GM12878 (cell line): Measurements from ENCODE around the gene RCOR2. TPM values are rescaled to one million over a fixed set of nuclear protein-coding genes. Genes with fewer than 3 reads are reported as not detected.

Experiments used
- ATAC-seq: fragments of 200-7000 bp; cut with Tn5 transposase; 3 replicates; pipeline ENCODE4 v1.9.1; 2020; ENCODE audit warnings: mild to moderate bottlenecking, moderate library complexity
- BruUV-seq: library from RNA; stranded (reverse); fragments of 400-500 nt; replicated peaks from 2 replicates; lab custom pipeline; 2021; lab: Mats Ljungman, UMichigan
- CTCF ChIA-PET: fragments of 300-600 bp; sonication (Branson Sonifier 250); formaldehyde crosslinking; extraction: SDS; loops from one replicate; lab custom pipeline; 2021; ENCODE audit warnings: inconsistent platforms; lab: Yijun Ruan, JAX
- POLR2A ChIA-PET: fragments of 350-600 bp; formaldehyde crosslinking; extraction: SDS; loops from one replicate; lab custom pipeline; 2021; ENCODE audit warnings: inconsistent platforms; lab: Charles Lee
- RAD21 ChIA-PET: fragments of 300-600 bp; sonication (Branson Sonifier 250); formaldehyde crosslinking; loops from one replicate; lab custom pipeline; 2023; ENCODE audit warnings: antibody characterized with exemption; ENCODE audit not compliant: unreplicated experiment; lab: Charles Lee
- SMC1A ChIA-PET: fragments of 300-600 bp; sonication (Branson Sonifier 250); formaldehyde crosslinking; loops from one replicate; lab custom pipeline; 2023; ENCODE audit not compliant: unreplicated experiment, uncharacterized antibody; lab: Charles Lee
- DNase-seq: peaks from one replicate; pipeline ENCODE4 v3.0.0-alpha.2; 2011; ENCODE audit warnings: low read depth, low spot score
- FAIRE-seq: peaks from 3 replicates; lab custom pipeline; 2011; peaks lifted over from hg19 to GRCh38; lab: Jason Lieb, UNC
- H2AFZ ChIP-seq: 2 replicates; pipeline ENCODE4 v1.6.0; 2011; ENCODE audit warnings: low read depth, low read length, control low read depth; ENCODE audit not compliant: control insufficient read depth
- H3K27ac ChIP-seq: 2 replicates; pipeline ENCODE4 v1.5.1; 2011; ENCODE audit warnings: control low read depth; ENCODE audit not compliant: control insufficient read depth, insufficient read depth
- H3K27me3 ChIP-seq, 2 experiments: replicated peaks in 1 of 2; 2 replicates each; pipeline versions ENCODE4 v1.6.0 to v1.6.1; 2011; ENCODE audit warnings: low read length in 1 of 2; ENCODE audit not compliant: control insufficient read depth in 2 of 2, insufficient read depth in 2 of 2
- H3K36me3 ChIP-seq, 2 experiments: 2 replicates each; pipeline ENCODE4 v1.5.1; 2011; ENCODE audit warnings: low read length in 1 of 2; ENCODE audit not compliant: control insufficient read depth in 2 of 2, insufficient read depth in 2 of 2
- H3K4me1 ChIP-seq: 2 replicates; pipeline ENCODE4 v1.6.1; 2011; ENCODE audit warnings: mild to moderate bottlenecking, low read length, moderate library complexity, mixed read lengths; ENCODE audit not compliant: control insufficient read depth, insufficient read depth
- H3K4me2 ChIP-seq: 2 replicates; pipeline ENCODE4 v1.6.0; 2011; ENCODE audit warnings: control low read depth; ENCODE audit not compliant: control insufficient read depth, insufficient read depth
- H3K4me3 ChIP-seq: fragments of 200-600 bp; sonication (generic); 2 replicates; pipeline ENCODE4 v1.5.1; 2016
- H3K79me2 ChIP-seq: 2 replicates; pipeline ENCODE4 v1.6.0; 2011; ENCODE audit warnings: low read length; ENCODE audit not compliant: control insufficient read depth, insufficient read depth
- H3K9ac ChIP-seq: 2 replicates; pipeline ENCODE4 v1.8.0; 2011; ENCODE audit warnings: low read length, control low read depth, mixed read lengths; ENCODE audit not compliant: control insufficient read depth, insufficient read depth
- H3K9me3 ChIP-seq: replicated peaks from 3 replicates; pipeline ENCODE4 v1.5.1; 2011; ENCODE audit warnings: mild to moderate bottlenecking, low read length; ENCODE audit not compliant: control insufficient read depth, insufficient read depth
- H4K20me1 ChIP-seq: 2 replicates; pipeline ENCODE4 v1.6.0; 2011; ENCODE audit not compliant: control insufficient read depth, insufficient read depth
- BRCA1 ChIP-seq: IDR thresholded peaks from 2 replicates; pipeline ENCODE4 v1.6.1; 2011; ENCODE audit warnings: low read depth, low read length, improper control_type of control experiment
- SRF ChIP-seq, 2 experiments: IDR thresholded peaks; 2 replicates each; pipeline ENCODE4 v1.6.1; 2011; ENCODE audit warnings: low read depth in 2 of 2, low read length in 2 of 2, mild to moderate bottlenecking in 1 of 2, moderate library complexity in 1 of 2
- ZBTB4 ChIP-seq: fragments of 450-650 bp; formaldehyde crosslinking; IDR thresholded peaks from 2 replicates; pipeline ENCODE4 v1.4.0; 2022; ENCODE audit warnings: mild to moderate bottlenecking, moderate library complexity
- WGBS: methylation state at CpG from one replicate; pipeline ENCODE4 v1.1.6; 2016; ENCODE audit warnings: low lambda C conversion rate; ENCODE audit not compliant: insufficient replicate concordance, insufficient coverage; ENCODE audit errors: missing lambda C conversion rate; 5-methylcytosine and 5-hydroxymethylcytosine counted together
- in situ Hi-C: fragments of 300-500 bp; cut with MboI; formaldehyde crosslinking; loops from 9 replicates; pipeline ENCODE4 v1.14.3; 2018; ENCODE audit warnings: mixed read lengths
- intact Hi-C: fragments of 100-400 bp; cut with micrococcal nuclease; formaldehyde crosslinking; loops from one replicate; pipeline ENCODE4 v1.14.2; 2022; ENCODE audit not compliant: unreplicated experiment
- polyA plus RNA-seq, 11 experiments: library from polyadenylated mRNA; depleted of rRNA in 4 of 11; unstranded in 6 of 11; stranded (reverse) in 5 of 11; fragments of >200 nt; fragmentation: Nextera tagmentation in 4 of 11; fragmentation: Illumina TruSeq in 1 of 11; extraction: Ambion mirVana in 4 of 11; extraction: Trizol in 1 of 11; gene quantifications; 1 replicate in 1 of 11; 2 replicates in 10 of 11; pipeline versions ENCODE4 v1.2.1 to v1.2.3, GENCODE V29; 2011 to 2016; ENCODE audit warnings: inconsistent platforms in 2 of 11, missing spikeins in 2 of 11, low read depth in 1 of 11
- total RNA-seq, 4 experiments: library from RNA; depleted of rRNA in 3 of 4; stranded (reverse); fragments of >200 nt in 3 of 4; fragmentation: Illumina TruSeq in 1 of 4; extraction: Trizol in 1 of 4; gene quantifications; 2 replicates each; pipeline versions ENCODE4 v1.2.1 to v1.2.3, GENCODE V29; 2013 to 2021

The RCOR2 gene
- total and polyA plus RNA-seq, 10 of the 15 experiments (the other 5 are each of a cell fraction or from before 2014, with no cell fraction given), result 0.06 to 0.32 (median 0.17) TPM; not detected in 5

GRCh38 chr11:63875506-63876065 is 41.4 kb downstream of the RCOR2 start:
- H3K4me1 ChIP-seq, result peaks cover 16% of the 10 kb centered on the region
- no peak overlapping the region for H3K4me2 ChIP-seq
- H4K20me1 ChIP-seq, result peaks cover 7% of the 10 kb centered on the region
- no peak for FAIRE-seq
- no peaks in the 10 kb centered on the region for H3K9me3 ChIP-seq
- RAD21 ChIA-PET, result no interaction called here
- H2AFZ ChIP-seq, result no peak overlapping the region
- intact Hi-C loops, result no loop called here
- H3K4me3 ChIP-seq, result no peak overlapping the region
- H3K36me3 ChIP-seq, result peaks cover 11 to 20% of the 10 kb centered on the region in 2 experiments; a peak in 3 of 4 replicates
- no peak overlapping the region for H3K27ac ChIP-seq
- H3K79me2 ChIP-seq, result peaks cover 50% of the 10 kb centered on the region
- in situ Hi-C loops, result no loop called here
- H3K9ac ChIP-seq, result no peak overlapping the region
- DNase-seq, result no peak
- POLR2A ChIA-PET, result interaction anchor here (0.9 to 1.2 kb wide), 2 partner anchors 11 to 63 kb away, joined by 3 to 5 read pairs; no protein-coding TSS in a partner anchor
- CTCF ChIA-PET, result interaction anchor here (0.5 to 1.3 kb wide), 5 partner anchors 23 to 396 kb away, joined by 3 to 6 read pairs (median 3); no protein-coding TSS in a partner anchor
- 93% methylated on average over 8 of the region's 8 CpGs for WGBS
- H3K27me3 ChIP-seq, result no peaks in the 10 kb centered on the region
- TF ChIP-seq BRCA1, result no peak
- TF ChIP-seq SRF (IDR thresholded peaks at IDR 0.05; ENCODE audit: low read depth in 2 of 2, low read length in 2 of 2), result no peak
- TF ChIP-seq ZBTB4 (CRISPR knock-in tag), result no peak
- SMC1A ChIA-PET, result interaction anchor here (0.8 to 1.0 kb wide), 3 partner anchors 31 to 70 kb away, joined by 3 to 4 read pairs (median 3); no protein-coding TSS in a partner anchor
- BruUV-seq, result no TSS peak
- ATAC-seq, result no peak
